IMR-90 (cell line): Measurements from ENCODE around the gene NBPF3. TPM values are rescaled to one million over a fixed set of nuclear protein-coding genes. Genes with fewer than 3 reads are reported as not detected.

Source experiments
- ATAC-seq: fragments of 200-7000 bp; cut with Tn5 transposase; 2 replicates; pipeline ENCODE4 v1.9.1; 2020; ENCODE audit warnings: low read depth, mild to moderate bottlenecking, moderate library complexity
- BruUV-seq: library from RNA; stranded (reverse); fragments of 400-500 nt; replicated peaks from 2 replicates; lab custom pipeline; 2021; lab: Mats Ljungman, UMichigan
- CTCF ChIA-PET: fragments of 300-600 bp; formaldehyde crosslinking; extraction: SDS; loops from one replicate; lab custom pipeline; 2021; ENCODE audit warnings: antibody characterized with exemption; lab: Yijun Ruan, JAX
- POLR2A ChIA-PET: fragments of 300-600 bp; sonication (Branson Sonifier 250); formaldehyde crosslinking; loops from one replicate; lab custom pipeline; 2022; ENCODE audit warnings: antibody characterized with exemption; ENCODE audit not compliant: unreplicated experiment; lab: Charles Lee
- DNase-seq: peaks from one replicate; pipeline ENCODE4 v3.0.0; 2013
- H2AFZ ChIP-seq: replicated peaks from 2 replicates; pipeline ENCODE3; 2013; ENCODE audit warnings: low read length, mild to moderate bottlenecking; ENCODE audit not compliant: poor library complexity
- H2AK5ac ChIP-seq: 2 replicates; pipeline ENCODE4 v1.6.1; 2013; ENCODE audit warnings: low read depth, low read length, inconsistent platforms
- H2AK9ac ChIP-seq: replicated peaks from 2 replicates; pipeline ENCODE3; 2013; ENCODE audit warnings: mild to moderate bottlenecking, low read depth, low read length, moderate library complexity; ENCODE audit not compliant: poor library complexity
- H2BK120ac ChIP-seq: 2 replicates; pipeline ENCODE4 v1.6.1; 2013; ENCODE audit warnings: low read depth, low read length, inconsistent platforms
- H2BK15ac ChIP-seq: 3 replicates; pipeline ENCODE4 v1.6.1; 2013; ENCODE audit warnings: low read depth, low read length, inconsistent platforms
- H2BK20ac ChIP-seq: 2 replicates; pipeline ENCODE4 v1.6.1; 2013; ENCODE audit warnings: low read depth, mild to moderate bottlenecking, inconsistent platforms, low read length, moderate library complexity
- H2BK5ac ChIP-seq: 2 replicates; pipeline ENCODE4 v1.6.1; 2013; ENCODE audit warnings: mild to moderate bottlenecking, low read depth, low read length, inconsistent platforms; ENCODE audit not compliant: poor library complexity, severe bottlenecking
- H3K14ac ChIP-seq: replicated peaks from 2 replicates; pipeline ENCODE4 v1.6.1; 2013; ENCODE audit warnings: low read depth, low read length, inconsistent platforms
- H3K18ac ChIP-seq: 2 replicates; pipeline ENCODE4 v1.6.1; 2013; ENCODE audit warnings: low read depth, low read length, control low read depth
- H3K23ac ChIP-seq: 2 replicates; pipeline ENCODE4 v1.6.1; 2013; ENCODE audit warnings: low read depth, low read length, inconsistent platforms
- H3K27ac ChIP-seq: 2 replicates; pipeline ENCODE4 v1.5.1; 2013; ENCODE audit warnings: mild to moderate bottlenecking, control low read depth, low read length; ENCODE audit not compliant: insufficient read depth
- H3K27me3 ChIP-seq: 2 replicates; pipeline ENCODE4 v1.6.1; 2013; ENCODE audit warnings: low read length; ENCODE audit not compliant: control insufficient read depth, insufficient read depth
- H3K36me3 ChIP-seq: 2 replicates; pipeline ENCODE4 v1.6.1; 2013; ENCODE audit warnings: low read length, mixed read lengths; ENCODE audit not compliant: control insufficient read depth, insufficient read depth
- H3K4ac ChIP-seq: 2 replicates; pipeline ENCODE4 v1.6.1; 2013; ENCODE audit warnings: low read depth, low read length, inconsistent platforms
- H3K4me1 ChIP-seq: 2 replicates; pipeline ENCODE4 v1.6.1; 2013; ENCODE audit warnings: low read length, mixed read lengths; ENCODE audit not compliant: control insufficient read depth, insufficient read depth
- H3K4me2 ChIP-seq: 2 replicates; pipeline ENCODE4 v1.6.1; 2013; ENCODE audit warnings: low read depth, mild to moderate bottlenecking, control low read depth, low read length, moderate library complexity
- H3K4me3 ChIP-seq: 2 replicates; pipeline ENCODE4 v1.5.1; 2013; ENCODE audit warnings: low read depth, mild to moderate bottlenecking, control low read depth, low read length, moderate library complexity; ENCODE audit not compliant: insufficient read depth
- H3K56ac ChIP-seq: 2 replicates; pipeline ENCODE4 v1.6.1; 2013; ENCODE audit warnings: low read length, inconsistent platforms; ENCODE audit not compliant: insufficient read depth; ENCODE audit errors: extremely low read depth
- H3K79me1 ChIP-seq, 2 experiments: 2 replicates each; pipeline ENCODE4 v1.6.1; 2013; ENCODE audit warnings: low read length in 2 of 2, inconsistent platforms in 1 of 2, low read depth in 1 of 2
- H3K9ac ChIP-seq: 2 replicates; pipeline ENCODE4 v1.6.1; 2013; ENCODE audit warnings: low read depth, low read length, control low read depth
- H3K9me1 ChIP-seq: 2 replicates; pipeline ENCODE4 v1.6.1; 2013; ENCODE audit warnings: low read length, inconsistent platforms; ENCODE audit not compliant: insufficient read depth
- H3K9me3 ChIP-seq: 2 replicates; pipeline ENCODE4 v1.6.1; 2013; ENCODE audit warnings: low read length; ENCODE audit not compliant: control insufficient read depth, insufficient read depth
- H4K20me1 ChIP-seq: 2 replicates; pipeline ENCODE4 v1.6.1; 2013; ENCODE audit warnings: low read length, inconsistent platforms; ENCODE audit not compliant: insufficient read depth
- H4K5ac ChIP-seq: 2 replicates; pipeline ENCODE4 v1.6.1; 2013; ENCODE audit warnings: mild to moderate bottlenecking, low read depth, low read length, control low read depth
- H4K8ac ChIP-seq, 2 experiments: 2 replicates each; pipeline ENCODE4 v1.6.1; 2013; ENCODE audit warnings: low read depth in 2 of 2, low read length in 2 of 2, control low read depth in 1 of 2, inconsistent platforms in 1 of 2
- H4K91ac ChIP-seq: 2 replicates; pipeline ENCODE4 v1.6.1; 2013; ENCODE audit warnings: low read depth, low read length, inconsistent platforms; ENCODE audit not compliant: insufficient read depth
- CTCF ChIP-seq: conservative IDR thresholded peaks from 2 replicates; pipeline ENCODE4 v1.5.1; 2012; ENCODE audit warnings: mild to moderate bottlenecking, low read depth, low read length, improper control_type of control experiment
- MAZ ChIP-seq: IDR thresholded peaks from 2 replicates; pipeline ENCODE4 v1.6.1; 2012; ENCODE audit warnings: low read depth, mild to moderate bottlenecking, low read length, improper control_type of control experiment, moderate library complexity, borderline replicate concordance
- NFE2L2 ChIP-seq: fragments of 150-350 bp; IDR thresholded peaks from 2 replicates; pipeline ENCODE4 v1.6.1; 2016; ENCODE audit warnings: low read depth, mild to moderate bottlenecking, low read length
- RFX5 ChIP-seq: IDR thresholded peaks from 2 replicates; pipeline ENCODE4 v1.8.0; 2012; ENCODE audit warnings: low read depth, mild to moderate bottlenecking, low read length, moderate library complexity
- SMC3 ChIP-seq: fragments of 150-350 bp; IDR thresholded peaks from 2 replicates; pipeline ENCODE4 v1.6.1; 2016; ENCODE audit warnings: low read depth, mild to moderate bottlenecking, antibody characterized with exemption, low read length, moderate library complexity
- whole genome bisulfite sequencing, 2 experiments: methylation state at CpG; one replicate each; pipeline versions ENCODE4 v1.1.5 to v1.1.7; 2013; ENCODE audit warnings: missing lambda C conversion rate in 2 of 2; ENCODE audit not compliant: insufficient read length in 1 of 2; ENCODE audit errors: extremely low coverage in 2 of 2; 5-methylcytosine and 5-hydroxymethylcytosine counted together
- dilution Hi-C: fragments of 300-500 bp; cut with HindIII; formaldehyde crosslinking; loops from one replicate; pipeline ENCODE4 v1.14.3; 2018; ENCODE audit warnings: low sequenced_read_pairs; ENCODE audit not compliant: unreplicated experiment
- in situ Hi-C: fragments of 300-500 bp; cut with MboI; formaldehyde crosslinking; loops from 3 replicates; pipeline ENCODE4 v1.14.3; 2019; ENCODE audit warnings: low sequenced_read_pairs, inconsistent platforms, mixed read lengths
- intact Hi-C: fragments of 100-400 bp; cut with micrococcal nuclease; formaldehyde crosslinking; loops from 2 replicates; pipeline ENCODE4 v1.10.0; 2022
- polyA plus RNA-seq, 3 experiments: library from polyadenylated mRNA; depleted of rRNA; stranded (reverse); fragments of >200 nt; gene quantifications; 2 replicates each; pipeline ENCODE4 v1.2.3, GENCODE V29; 2012; ENCODE audit warnings: low replicate concordance in 1 of 3
- total RNA-seq: library from RNA; depleted of rRNA; stranded (reverse); fragments of >200 nt; gene quantifications from 2 replicates; pipeline ENCODE4 v1.2.3, GENCODE V29; 2012

NBPF3 gene
- total and polyA plus RNA-seq, 2 of the 4 experiments (the other 2 are of a cell fraction) = 8.7 to 18.8 TPM

GRCh38 chr1:21510113-21510493 lies 70.2 kb downstream of the NBPF3 start:
- Histone ChIP-seq H4K20me1 (0 out of 2 replicates have a peak, but pooled peaks cover 4% of the 10 kb centered on the region), H3K36me3 (no peaks in the 10 kb centered on the region), H2BK5ac (no peak overlapping the region), H2AK5ac (no peak overlapping the region), H3K9ac (no peak overlapping the region), H3K4me1 (peaks cover 12% of the 10 kb centered on the region), H2AK9ac (peak overlapping the region; percentile 50), H3K14ac (no peak overlapping the region), H3K79me1 (no peaks in the 10 kb centered on the region), H3K23ac (no peak overlapping the region), H3K4me3 (no peak overlapping the region), H3K27me3 (peaks cover 16% of the 10 kb centered on the region), H3K9me3 (no peaks in the 10 kb centered on the region), H3K9me1 (peaks cover 11% of the 10 kb centered on the region), H3K18ac (no peak overlapping the region), H2BK20ac (no peak overlapping the region), H4K91ac (no peak overlapping the region), H4K8ac (no peak overlapping the region), H2AFZ (peak overlapping the region; percentile 53), H2BK15ac (no peak overlapping the region), H3K56ac (no peak overlapping the region), H3K4me2 (no peak overlapping the region; the same call in 1 of the 2 replicates), H4K5ac (no peak overlapping the region), H2BK120ac (no peak overlapping the region), H3K27ac (no peak overlapping the region), H3K4ac (no peak overlapping the region)
- in situ Hi-C loops (loop anchor here (5.0 kb wide), 1 partner anchor 82 kb away; no protein-coding TSS in a partner anchor), dilution Hi-C loops (no loop called here), intact Hi-C loops (loop anchor here (5.0 kb wide), 1 partner anchor 147 kb away; no protein-coding TSS in a partner anchor)
- no peak for TF ChIP-seq CTCF
- no peak for TF ChIP-seq MAZ
- no peak for TF ChIP-seq SMC3
- no peak for TF ChIP-seq RFX5
- no peak for TF ChIP-seq NFE2L2
- WGBS, 2 experiments = 60% methylated on average over 2 of the region's 12 CpGs; no CpG with 5 or more reads in 1 of the 2 experiments
- DNase-seq (no peak), ATAC-seq (no peak)
- CTCF ChIA-PET = interaction anchor here (0.6 to 1.7 kb wide), 2 partner anchors 11 to 140 kb away, joined by 5 read pairs; no protein-coding TSS in a partner anchor
- no TSS peak for BruUV-seq
- POLR2A ChIA-PET = no interaction called here
